Dermis microvascular lymphatic vessel endothelial cell (primary cell): ENCODE results near the gene CTSV. TPM values are rescaled to one million over a fixed set of nuclear protein-coding genes. Genes with fewer than 3 reads are reported as not detected.
"Not testable (repeated sequence)": the region's sequence is repeated elsewhere in the genome, so short reads cannot be mapped to it uniquely, and the experiment has no call there.

Experiments used
- DNase-seq, 2 donors: peaks; one replicate each; pipeline versions ENCODE4 v3.0.0 to v3.0.0-alpha.2; 2010; ENCODE audit warnings: low read depth in 2 of 2
- total RNA-seq: library from RNA; depleted of rRNA; stranded (reverse); fragments of >200 nt; gene quantifications from 2 replicates; pipeline ENCODE4 v1.2.1, GENCODE V29; 2014

The CTSV gene
- total RNA-seq, 1 donor from 2014 or later = 0.77 TPM

GRCh38 chr9:97041898-97042297, 3.0 kb upstream of the CTSV start:
- DNase-seq = no peak

- peak; percentile 25 to 35 for DNase-seq
These were observed 545 bp upstream of the CTSV start for GRCh38 chr9:97039514-97039860.

- not testable (repeated sequence) for DNase-seq
These were observed 15.4 kb downstream of the CTSV start for GRCh38 chr9:97023505-97023904.

GRCh38 chr9:97013151-97014132, 25.5 kb downstream of the CTSV start:
- DNase-seq = peak; percentile 38 to 76

- not testable (repeated sequence) for DNase-seq
These were observed 26.3 kb downstream of the CTSV start for GRCh38 chr9:97012617-97013016.

- not testable (repeated sequence) for DNase-seq
These were observed 36.7 kb downstream of the CTSV start for GRCh38 chr9:97002195-97002594.

GRCh38 chr9:97001338-97001737, 37.6 kb downstream of the CTSV start:
- not testable (repeated sequence) for DNase-seq

GRCh38 chr9:97000139-97000787, 38.7 kb downstream of the CTSV start:
- DNase-seq = not testable (repeated sequence)

GRCh38 chr9:96999733-97000132, 39.2 kb downstream of the CTSV start:
- DNase-seq = not testable (repeated sequence)

- DNase-seq = not testable (repeated sequence)
These were observed 41.8 kb downstream of the CTSV start for GRCh38 chr9:96997009-96997701.

- not testable (repeated sequence) for DNase-seq
These were observed 44.4 kb downstream of the CTSV start for GRCh38 chr9:96994531-96995016.

- not testable (repeated sequence) for DNase-seq
These were observed 46.6 kb downstream of the CTSV start for GRCh38 chr9:96992303-96992702.

- DNase-seq = not testable (repeated sequence)
These were observed 49.1 kb downstream of the CTSV start for GRCh38 chr9:96989747-96990318.

- not testable (repeated sequence) for DNase-seq
These were observed 54.1 kb downstream of the CTSV start for GRCh38 chr9:96984887-96985286.

GRCh38 chr9:96984139-96984538, 54.8 kb downstream of the CTSV start:
- not testable (repeated sequence) for DNase-seq

- DNase-seq = not testable (repeated sequence)
These were observed 55.3 kb downstream of the CTSV start for GRCh38 chr9:96983496-96984122.

Other genes starting within 250 kb of the CTSV start
- 2.6 and 3.0 TPM in 2 replicates for gene ZNF782, start 184.6 kb downstream of the CTSV start, total RNA-seq
- not detected in 2 replicates for gene NUTM2G, start 110.3 kb downstream of the CTSV start, total RNA-seq